GM12878 (cell line): ENCODE measurements around the gene MIEN1. TPM values are rescaled to one million over a fixed set of nuclear protein-coding genes. Genes with fewer than 3 reads are reported as not detected.

Experiments used
- ATAC-seq: fragments of 200-7000 bp; cut with Tn5 transposase; 3 replicates; pipeline ENCODE4 v1.9.1; 2020; ENCODE audit warnings: mild to moderate bottlenecking, moderate library complexity
- BruUV-seq: library from RNA; stranded (reverse); fragments of 400-500 nt; replicated peaks from 2 replicates; lab custom pipeline; 2021; lab: Mats Ljungman, UMichigan
- CTCF ChIA-PET: fragments of 300-600 bp; sonication (Branson Sonifier 250); formaldehyde crosslinking; extraction: SDS; loops from one replicate; lab custom pipeline; 2021; ENCODE audit warnings: inconsistent platforms; lab: Yijun Ruan, JAX
- POLR2A ChIA-PET: fragments of 350-600 bp; formaldehyde crosslinking; extraction: SDS; loops from one replicate; lab custom pipeline; 2021; ENCODE audit warnings: inconsistent platforms; lab: Charles Lee
- RAD21 ChIA-PET: fragments of 300-600 bp; sonication (Branson Sonifier 250); formaldehyde crosslinking; loops from one replicate; lab custom pipeline; 2023; ENCODE audit warnings: antibody characterized with exemption; ENCODE audit not compliant: unreplicated experiment; lab: Charles Lee
- SMC1A ChIA-PET: fragments of 300-600 bp; sonication (Branson Sonifier 250); formaldehyde crosslinking; loops from one replicate; lab custom pipeline; 2023; ENCODE audit not compliant: unreplicated experiment, uncharacterized antibody; lab: Charles Lee
- DNase-seq: peaks from one replicate; pipeline ENCODE4 v3.0.0-alpha.2; 2011; ENCODE audit warnings: low read depth, low spot score
- FAIRE-seq: peaks from 3 replicates; lab custom pipeline; 2011; peaks lifted over from hg19 to GRCh38; lab: Jason Lieb, UNC
- H2AFZ ChIP-seq: 2 replicates; pipeline ENCODE4 v1.6.0; 2011; ENCODE audit warnings: low read depth, low read length, control low read depth; ENCODE audit not compliant: control insufficient read depth
- H3K27ac ChIP-seq: 2 replicates; pipeline ENCODE4 v1.5.1; 2011; ENCODE audit warnings: control low read depth; ENCODE audit not compliant: control insufficient read depth, insufficient read depth
- H3K27me3 ChIP-seq, 2 experiments: replicated peaks in 1 of 2; 2 replicates each; pipeline versions ENCODE4 v1.6.0 to v1.6.1; 2011; ENCODE audit warnings: low read length in 1 of 2; ENCODE audit not compliant: control insufficient read depth in 2 of 2, insufficient read depth in 2 of 2
- H3K36me3 ChIP-seq, 2 experiments: 2 replicates each; pipeline ENCODE4 v1.5.1; 2011; ENCODE audit warnings: low read length in 1 of 2; ENCODE audit not compliant: control insufficient read depth in 2 of 2, insufficient read depth in 2 of 2
- H3K4me1 ChIP-seq: 2 replicates; pipeline ENCODE4 v1.6.1; 2011; ENCODE audit warnings: mild to moderate bottlenecking, low read length, moderate library complexity, mixed read lengths; ENCODE audit not compliant: control insufficient read depth, insufficient read depth
- H3K4me2 ChIP-seq: 2 replicates; pipeline ENCODE4 v1.6.0; 2011; ENCODE audit warnings: control low read depth; ENCODE audit not compliant: control insufficient read depth, insufficient read depth
- H3K4me3 ChIP-seq: fragments of 200-600 bp; sonication (generic); 2 replicates; pipeline ENCODE4 v1.5.1; 2016
- H3K79me2 ChIP-seq: 2 replicates; pipeline ENCODE4 v1.6.0; 2011; ENCODE audit warnings: low read length; ENCODE audit not compliant: control insufficient read depth, insufficient read depth
- H3K9ac ChIP-seq: 2 replicates; pipeline ENCODE4 v1.8.0; 2011; ENCODE audit warnings: low read length, control low read depth, mixed read lengths; ENCODE audit not compliant: control insufficient read depth, insufficient read depth
- H3K9me3 ChIP-seq: replicated peaks from 3 replicates; pipeline ENCODE4 v1.5.1; 2011; ENCODE audit warnings: mild to moderate bottlenecking, low read length; ENCODE audit not compliant: control insufficient read depth, insufficient read depth
- H4K20me1 ChIP-seq: 2 replicates; pipeline ENCODE4 v1.6.0; 2011; ENCODE audit not compliant: control insufficient read depth, insufficient read depth
- BCL11A ChIP-seq: IDR thresholded peaks from 2 replicates; pipeline ENCODE4 v1.6.1; 2011; ENCODE audit warnings: low read depth, low read length
- CREB1 ChIP-seq: IDR thresholded peaks from 2 replicates; pipeline ENCODE4 v1.6.1; 2012; ENCODE audit warnings: low read depth, mild to moderate bottlenecking, inconsistent platforms
- FOXM1 ChIP-seq: IDR thresholded peaks from 2 replicates; pipeline ENCODE4 v1.6.1; 2012; ENCODE audit warnings: low read depth, mild to moderate bottlenecking, inconsistent platforms, low read length, moderate library complexity
- GABPA ChIP-seq: IDR thresholded peaks from 2 replicates; pipeline ENCODE4 v1.6.1; 2014; ENCODE audit warnings: antibody characterized with exemption, low read depth, mild to moderate bottlenecking, inconsistent platforms
- KAT2A ChIP-seq: conservative IDR thresholded peaks from 2 replicates; pipeline ENCODE4 v1.6.1; 2011; ENCODE audit warnings: low read depth, low read length; ENCODE audit not compliant: control insufficient read depth
- MTA2 ChIP-seq: fragments of 450-650 bp; IDR thresholded peaks from 2 replicates; pipeline ENCODE4 v1.6.1; 2016; ENCODE audit warnings: low read depth, mild to moderate bottlenecking, moderate library complexity
- NR2C1 ChIP-seq: fragments of 450-650 bp; IDR thresholded peaks from 2 replicates; pipeline ENCODE4 v1.6.1; 2017; ENCODE audit warnings: antibody characterized with exemption, mild to moderate bottlenecking, moderate library complexity
- NR2F1 ChIP-seq: fragments of 450-650 bp; conservative IDR thresholded peaks from 2 replicates; pipeline ENCODE4 v1.6.1; 2017; ENCODE audit warnings: mild to moderate bottlenecking
- RAD21 ChIP-seq: IDR thresholded peaks from 2 replicates; pipeline ENCODE4 v1.6.1; 2011; ENCODE audit warnings: mild to moderate bottlenecking, low read depth, low read length, moderate library complexity; ENCODE audit not compliant: insufficient read depth
- RB1 ChIP-seq: fragments of 450-650 bp; formaldehyde crosslinking; IDR thresholded peaks from 2 replicates; pipeline ENCODE4 v1.6.1; 2017; ENCODE audit warnings: mild to moderate bottlenecking, borderline replicate concordance
- RFX5 ChIP-seq: IDR thresholded peaks from 2 replicates; pipeline ENCODE4 v1.6.1; 2011; ENCODE audit warnings: low read depth, low read length, improper control_type of control experiment
- TARDBP ChIP-seq: IDR thresholded peaks from 2 replicates; pipeline ENCODE4 v1.6.1; 2016; ENCODE audit warnings: borderline replicate concordance
- YBX1 ChIP-seq: fragments of 450-650 bp; IDR thresholded peaks from 2 replicates; pipeline ENCODE4 v1.6.1; 2016; ENCODE audit warnings: antibody characterized with exemption
- YY1 ChIP-seq: IDR thresholded peaks from 2 replicates; pipeline ENCODE4 v1.6.1; 2011; ENCODE audit warnings: low read depth, mild to moderate bottlenecking, low read length
- ZSCAN29 ChIP-seq: fragments of 450-650 bp; IDR thresholded peaks from 2 replicates; pipeline ENCODE4 v1.6.1; 2017; ENCODE audit warnings: mild to moderate bottlenecking, moderate library complexity
- WGBS: methylation state at CpG from one replicate; pipeline ENCODE4 v1.1.6; 2016; ENCODE audit warnings: low lambda C conversion rate; ENCODE audit not compliant: insufficient replicate concordance, insufficient coverage; ENCODE audit errors: missing lambda C conversion rate; 5-methylcytosine and 5-hydroxymethylcytosine counted together
- in situ Hi-C: fragments of 300-500 bp; cut with MboI; formaldehyde crosslinking; loops from 9 replicates; pipeline ENCODE4 v1.14.3; 2018; ENCODE audit warnings: mixed read lengths
- intact Hi-C: fragments of 100-400 bp; cut with micrococcal nuclease; formaldehyde crosslinking; loops from one replicate; pipeline ENCODE4 v1.14.2; 2022; ENCODE audit not compliant: unreplicated experiment
- polyA plus RNA-seq, 11 experiments: library from polyadenylated mRNA; depleted of rRNA in 4 of 11; unstranded in 6 of 11; stranded (reverse) in 5 of 11; fragments of >200 nt; fragmentation: Nextera tagmentation in 4 of 11; fragmentation: Illumina TruSeq in 1 of 11; extraction: Ambion mirVana in 4 of 11; extraction: Trizol in 1 of 11; gene quantifications; 1 replicate in 1 of 11; 2 replicates in 10 of 11; pipeline versions ENCODE4 v1.2.1 to v1.2.3, GENCODE V29; 2011 to 2016; ENCODE audit warnings: inconsistent platforms in 2 of 11, missing spikeins in 2 of 11, low read depth in 1 of 11
- total RNA-seq, 4 experiments: library from RNA; depleted of rRNA in 3 of 4; stranded (reverse); fragments of >200 nt in 3 of 4; fragmentation: Illumina TruSeq in 1 of 4; extraction: Trizol in 1 of 4; gene quantifications; 2 replicates each; pipeline versions ENCODE4 v1.2.1 to v1.2.3, GENCODE V29; 2013 to 2021
- TF ChIP-seq, protein P1 (sequence below): IDR thresholded peaks from 2 replicates; pipeline ENCODE4 v1.6.1; 2012; ENCODE audit warnings: mild to moderate bottlenecking, low read depth, low read length
- TF ChIP-seq, protein P2 (sequence below): IDR thresholded peaks from 2 replicates; pipeline ENCODE4 v1.6.1; 2011; ENCODE audit warnings: borderline replicate concordance, low read depth, mild to moderate bottlenecking, moderate library complexity, mixed read lengths, low read length; ENCODE audit not compliant: insufficient read depth; ENCODE audit errors: extremely low read length
- TF ChIP-seq, protein P3 (sequence below): fragments of 450-650 bp; conservative IDR thresholded peaks from 2 replicates; pipeline ENCODE4 v1.6.1; 2017; ENCODE audit warnings: mild to moderate bottlenecking, moderate library complexity

MIEN1 gene
- total and polyA plus RNA-seq, 10 of the 15 experiments (the other 5 are each of a cell fraction or from before 2014, with no cell fraction given) = 24.9 to 89.1 (median 47.7) TPM

DNA sequence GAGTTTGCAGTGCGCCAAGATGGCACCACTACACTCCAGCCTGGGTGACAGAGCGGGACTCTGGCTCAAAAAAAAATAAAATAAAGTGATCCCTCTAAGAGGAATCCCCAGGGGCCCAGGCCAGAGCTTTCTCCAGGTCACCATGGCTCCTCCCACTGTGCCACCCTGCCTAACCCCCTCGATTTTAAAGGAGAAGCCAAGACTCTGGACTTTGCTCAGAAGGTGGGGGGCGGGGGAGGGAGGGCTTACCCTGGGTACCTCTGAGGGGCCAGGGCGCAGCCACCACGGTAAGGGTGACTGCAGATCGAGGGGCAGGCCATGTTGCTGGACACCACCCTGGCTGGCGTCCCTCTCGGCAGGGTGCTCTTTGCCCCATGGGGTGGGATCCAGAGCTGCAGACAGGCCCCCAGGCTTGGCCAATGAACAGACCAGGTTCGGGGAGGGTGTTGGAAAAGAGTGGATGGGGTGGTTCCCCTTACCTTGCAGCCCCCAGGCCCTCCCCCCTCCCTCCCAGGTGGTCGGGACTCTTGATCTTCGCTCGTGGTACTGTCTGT lies 7.0 kb upstream of the MIEN1 start:
- intact Hi-C loops (no loop called here), in situ Hi-C loops (no loop called here)
- DNase-seq (no peak), FAIRE-seq (no peak), ATAC-seq (no peak)
- 56% methylated on average over 12 of the region's 13 CpGs for WGBS
- H3K27me3 ChIP-seq = peaks cover 0 to 2% of the 10 kb centered on the region in 2 experiments; a peak in 1 of 4 replicates
- RAD21 ChIA-PET = no interaction called here
- no peak overlapping the region for H3K4me3 ChIP-seq
- TF ChIP-seq, protein P1, sequence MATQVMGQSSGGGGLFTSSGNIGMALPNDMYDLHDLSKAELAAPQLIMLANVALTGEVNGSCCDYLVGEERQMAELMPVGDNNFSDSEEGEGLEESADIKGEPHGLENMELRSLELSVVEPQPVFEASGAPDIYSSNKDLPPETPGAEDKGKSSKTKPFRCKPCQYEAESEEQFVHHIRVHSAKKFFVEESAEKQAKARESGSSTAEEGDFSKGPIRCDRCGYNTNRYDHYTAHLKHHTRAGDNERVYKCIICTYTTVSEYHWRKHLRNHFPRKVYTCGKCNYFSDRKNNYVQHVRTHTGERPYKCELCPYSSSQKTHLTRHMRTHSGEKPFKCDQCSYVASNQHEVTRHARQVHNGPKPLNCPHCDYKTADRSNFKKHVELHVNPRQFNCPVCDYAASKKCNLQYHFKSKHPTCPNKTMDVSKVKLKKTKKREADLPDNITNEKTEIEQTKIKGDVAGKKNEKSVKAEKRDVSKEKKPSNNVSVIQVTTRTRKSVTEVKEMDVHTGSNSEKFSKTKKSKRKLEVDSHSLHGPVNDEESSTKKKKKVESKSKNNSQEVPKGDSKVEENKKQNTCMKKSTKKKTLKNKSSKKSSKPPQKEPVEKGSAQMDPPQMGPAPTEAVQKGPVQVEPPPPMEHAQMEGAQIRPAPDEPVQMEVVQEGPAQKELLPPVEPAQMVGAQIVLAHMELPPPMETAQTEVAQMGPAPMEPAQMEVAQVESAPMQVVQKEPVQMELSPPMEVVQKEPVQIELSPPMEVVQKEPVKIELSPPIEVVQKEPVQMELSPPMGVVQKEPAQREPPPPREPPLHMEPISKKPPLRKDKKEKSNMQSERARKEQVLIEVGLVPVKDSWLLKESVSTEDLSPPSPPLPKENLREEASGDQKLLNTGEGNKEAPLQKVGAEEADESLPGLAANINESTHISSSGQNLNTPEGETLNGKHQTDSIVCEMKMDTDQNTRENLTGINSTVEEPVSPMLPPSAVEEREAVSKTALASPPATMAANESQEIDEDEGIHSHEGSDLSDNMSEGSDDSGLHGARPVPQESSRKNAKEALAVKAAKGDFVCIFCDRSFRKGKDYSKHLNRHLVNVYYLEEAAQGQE = no peak
- TF ChIP-seq MTA2 (no peak), YBX1 (no peak), CREB1 (no peak), NR2C1 (no peak), BCL11A (no peak), RFX5 (no peak), GABPA (no peak), NR2F1 (no peak), RAD21 (no peak), KAT2A (no peak), ZSCAN29 (no peak), TARDBP (no peak), YY1 (no peak), FOXM1 (no peak), RB1 (no peak)
- TF ChIP-seq, protein P2, sequence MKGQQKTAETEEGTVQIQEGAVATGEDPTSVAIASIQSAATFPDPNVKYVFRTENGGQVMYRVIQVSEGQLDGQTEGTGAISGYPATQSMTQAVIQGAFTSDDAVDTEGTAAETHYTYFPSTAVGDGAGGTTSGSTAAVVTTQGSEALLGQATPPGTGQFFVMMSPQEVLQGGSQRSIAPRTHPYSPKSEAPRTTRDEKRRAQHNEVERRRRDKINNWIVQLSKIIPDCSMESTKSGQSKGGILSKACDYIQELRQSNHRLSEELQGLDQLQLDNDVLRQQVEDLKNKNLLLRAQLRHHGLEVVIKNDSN = no peak
- TF ChIP-seq, protein P3, sequence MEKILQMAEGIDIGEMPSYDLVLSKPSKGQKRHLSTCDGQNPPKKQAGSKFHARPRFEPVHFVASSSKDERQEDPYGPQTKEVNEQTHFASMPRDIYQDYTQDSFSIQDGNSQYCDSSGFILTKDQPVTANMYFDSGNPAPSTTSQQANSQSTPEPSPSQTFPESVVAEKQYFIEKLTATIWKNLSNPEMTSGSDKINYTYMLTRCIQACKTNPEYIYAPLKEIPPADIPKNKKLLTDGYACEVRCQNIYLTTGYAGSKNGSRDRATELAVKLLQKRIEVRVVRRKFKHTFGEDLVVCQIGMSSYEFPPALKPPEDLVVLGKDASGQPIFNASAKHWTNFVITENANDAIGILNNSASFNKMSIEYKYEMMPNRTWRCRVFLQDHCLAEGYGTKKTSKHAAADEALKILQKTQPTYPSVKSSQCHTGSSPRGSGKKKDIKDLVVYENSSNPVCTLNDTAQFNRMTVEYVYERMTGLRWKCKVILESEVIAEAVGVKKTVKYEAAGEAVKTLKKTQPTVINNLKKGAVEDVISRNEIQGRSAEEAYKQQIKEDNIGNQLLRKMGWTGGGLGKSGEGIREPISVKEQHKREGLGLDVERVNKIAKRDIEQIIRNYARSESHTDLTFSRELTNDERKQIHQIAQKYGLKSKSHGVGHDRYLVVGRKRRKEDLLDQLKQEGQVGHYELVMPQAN = no peak
- peaks cover 10% of the 10 kb centered on the region for H3K4me1 ChIP-seq
- POLR2A ChIA-PET = no interaction called here
- BruUV-seq = no TSS peak
- no peak overlapping the region for H2AFZ ChIP-seq
- no peaks in the 10 kb centered on the region for H3K79me2 ChIP-seq
- no peak overlapping the region for H3K4me2 ChIP-seq
- SMC1A ChIA-PET = interaction anchor here (0.9 kb wide), 1 partner anchor 53 kb away, joined by 3 read pairs; no protein-coding TSS in a partner anchor
- H3K36me3 ChIP-seq = no peaks in the 10 kb centered on the region
- no peak overlapping the region for H3K9ac ChIP-seq
- no peaks in the 10 kb centered on the region for H4K20me1 ChIP-seq
- no peak overlapping the region for H3K27ac ChIP-seq
- no peaks in the 10 kb centered on the region for H3K9me3 ChIP-seq
- CTCF ChIA-PET = interaction anchor here (1.0 kb wide), 2 partner anchors 12 to 115 kb away, joined by 3 to 4 read pairs; no protein-coding TSS in a partner anchor
